GM12878 (cell line): ENCODE results near the gene TSPAN10. TPM values are rescaled to one million over a fixed set of nuclear protein-coding genes. Genes with fewer than 3 reads are reported as not detected.

Experiments
- ATF7 ChIP-seq: fragments of 450-650 bp; IDR thresholded peaks from 2 replicates; pipeline ENCODE4 v1.6.1; 2016; ENCODE audit warnings: low read depth, mild to moderate bottlenecking
- BCLAF1 ChIP-seq: fragments of 450-650 bp; IDR thresholded peaks from 2 replicates; pipeline ENCODE4 v1.6.1; 2017; ENCODE audit warnings: antibody characterized with exemption, mild to moderate bottlenecking, moderate library complexity
- CEBPB ChIP-seq, 2 experiments: fragments of 150-350 bp in 1 of 2; IDR thresholded peaks; 2 replicates each; pipeline ENCODE4 v1.6.1; 2012 to 2014; ENCODE audit warnings: low read depth in 2 of 2, low read length in 2 of 2, borderline replicate concordance in 1 of 2, inconsistent platforms in 1 of 2
- CREB1 ChIP-seq: IDR thresholded peaks from 2 replicates; pipeline ENCODE4 v1.6.1; 2012; ENCODE audit warnings: low read depth, mild to moderate bottlenecking, inconsistent platforms
- E4F1 ChIP-seq: fragments of 450-650 bp; IDR thresholded peaks from 2 replicates; pipeline ENCODE4 v1.6.1; 2018; ENCODE audit warnings: borderline replicate concordance, mild to moderate bottlenecking; ENCODE audit not compliant: partially characterized antibody
- IKZF2 ChIP-seq, 2 experiments: fragments of 450-650 bp; IDR thresholded peaks; 2 replicates each; pipeline ENCODE4 v1.6.1; 2017; ENCODE audit warnings: mild to moderate bottlenecking in 2 of 2, moderate library complexity in 2 of 2
- IRF4 ChIP-seq: IDR thresholded peaks from 2 replicates; pipeline ENCODE4 v1.6.1; 2011; ENCODE audit warnings: low read depth, low read length
- IRF5 ChIP-seq: fragments of 450-650 bp; IDR thresholded peaks from 2 replicates; pipeline ENCODE4 v1.6.1; 2017; ENCODE audit warnings: borderline replicate concordance
- KLF5 ChIP-seq: fragments of 450-650 bp; IDR thresholded peaks from 2 replicates; pipeline ENCODE4 v1.6.1; 2014; ENCODE audit warnings: mild to moderate bottlenecking; ENCODE audit not compliant: partially characterized antibody
- SUZ12 ChIP-seq: fragments of 200-600 bp; sonication (generic); IDR thresholded peaks from one replicate; pipeline ENCODE4 v1.6.1; 2018; ENCODE audit warnings: antibody characterized with exemption, mild to moderate bottlenecking; ENCODE audit not compliant: unreplicated experiment
- TBL1XR1 ChIP-seq: IDR thresholded peaks from 2 replicates; pipeline ENCODE4 v1.6.1; 2012; ENCODE audit warnings: low read depth, low read length, improper control_type of control experiment
- USF1 ChIP-seq: IDR thresholded peaks from 2 replicates; pipeline ENCODE4 v1.6.1; 2011; ENCODE audit warnings: borderline replicate concordance, low read depth, mild to moderate bottlenecking, moderate library complexity, mixed read lengths, low read length; ENCODE audit not compliant: insufficient read depth; ENCODE audit errors: extremely low read length
- ZNF207 ChIP-seq: fragments of 450-650 bp; IDR thresholded peaks from 2 replicates; pipeline ENCODE4 v1.6.1; 2014; ENCODE audit warnings: antibody characterized with exemption, mild to moderate bottlenecking, borderline replicate concordance
- ZNF622 ChIP-seq: fragments of 450-650 bp; IDR thresholded peaks from 2 replicates; pipeline ENCODE4 v1.6.1; 2017; ENCODE audit warnings: mild to moderate bottlenecking, inconsistent platforms
- ZNF687 ChIP-seq: fragments of 450-650 bp; IDR thresholded peaks from 2 replicates; pipeline ENCODE4 v1.6.1; 2017; ENCODE audit warnings: mild to moderate bottlenecking, moderate library complexity
- polyA plus RNA-seq, 11 experiments: library from polyadenylated mRNA; depleted of rRNA in 4 of 11; unstranded in 6 of 11; stranded (reverse) in 5 of 11; fragments of >200 nt; fragmentation: Nextera tagmentation in 4 of 11; fragmentation: Illumina TruSeq in 1 of 11; extraction: Ambion mirVana in 4 of 11; extraction: Trizol in 1 of 11; gene quantifications; 1 replicate in 1 of 11; 2 replicates in 10 of 11; pipeline versions ENCODE4 v1.2.1 to v1.2.3, GENCODE V29; 2011 to 2016; ENCODE audit warnings: inconsistent platforms in 2 of 11, missing spikeins in 2 of 11, low read depth in 1 of 11
- total RNA-seq, 4 experiments: library from RNA; depleted of rRNA in 3 of 4; stranded (reverse); fragments of >200 nt in 3 of 4; fragmentation: Illumina TruSeq in 1 of 4; extraction: Trizol in 1 of 4; gene quantifications; 2 replicates each; pipeline versions ENCODE4 v1.2.1 to v1.2.3, GENCODE V29; 2013 to 2021

Gene TSPAN10
- total and polyA plus RNA-seq, 10 of the 15 experiments (the other 5 are each of a cell fraction or from before 2014, with no cell fraction given), result 0.13 to 0.82 (median 0.43) TPM

- TF ChIP-seq ZNF687 (0 out of 2 replicates have a peak, but pooled peaks have one; percentile 50), E4F1 (peak; percentile 97), IKZF2 (IDR thresholded peaks at IDR 0.05) (peak in 1 of 2 experiments; percentile 5; a peak in 1 of 4 replicates), IRF5 (no peak), ZNF207 (0 out of 2 replicates have a peak, but pooled peaks have one; percentile 62), BCLAF1 (no peak), ATF7 (no peak), CEBPB (IDR thresholded peaks at IDR 0.05; ENCODE audit: borderline replicate concordance in 1 of 2, low read depth in 2 of 2, low read length in 2 of 2) (no peak), TBL1XR1 (no peak), IRF4 (no peak), USF1 (no peak), SUZ12 (no peak), KLF5 (peak; percentile 40), CREB1 (peak; percentile 61; the same call in 1 of the 2 replicates), ZNF622 (no peak)
Measured at GRCh38 chr17:81666342-81667191, 29.6 kb downstream of the TSPAN10 start, which contains the start of the genes CCDC137 and OXLD1 (continued).
